NT2/D1 (cell line): ENCODE data around the gene CKS1B.

Experiments
- SUZ12 ChIP-seq: IDR thresholded peaks from 2 replicates; pipeline ENCODE4 v1.6.1; 2011; ENCODE audit not compliant: insufficient read length, insufficient read depth; ENCODE audit errors: extremely low read depth
- YY1 ChIP-seq: IDR thresholded peaks from 2 replicates; pipeline ENCODE4 v1.6.1; 2011; ENCODE audit not compliant: insufficient read length, insufficient read depth

GRCh38 chr1:155015527-155016230 lies 41.2 kb downstream of the CKS1B start:
- TF ChIP-seq YY1: no peak
- no peak for TF ChIP-seq SUZ12
